ACHN (cell line): ENCODE results near the gene WASF1.
"Not testable (repeated sequence)": the region's sequence is repeated elsewhere in the genome, so short reads cannot be mapped to it uniquely, and the experiment has no call there.

Experiments used
- DNase-seq: peaks from one replicate; pipeline ENCODE4 v3.0.0-alpha.2; 2015
- in situ Hi-C: cut with HindIII; loops from 2 replicates; pipeline ENCODE4 v1.10.0; 2017; ENCODE audit warnings: low sequenced_read_pairs, low pct_ligation_motif_present, low pct_unique_long_range_greater_than_20kb

Gene WASF1

DNA sequence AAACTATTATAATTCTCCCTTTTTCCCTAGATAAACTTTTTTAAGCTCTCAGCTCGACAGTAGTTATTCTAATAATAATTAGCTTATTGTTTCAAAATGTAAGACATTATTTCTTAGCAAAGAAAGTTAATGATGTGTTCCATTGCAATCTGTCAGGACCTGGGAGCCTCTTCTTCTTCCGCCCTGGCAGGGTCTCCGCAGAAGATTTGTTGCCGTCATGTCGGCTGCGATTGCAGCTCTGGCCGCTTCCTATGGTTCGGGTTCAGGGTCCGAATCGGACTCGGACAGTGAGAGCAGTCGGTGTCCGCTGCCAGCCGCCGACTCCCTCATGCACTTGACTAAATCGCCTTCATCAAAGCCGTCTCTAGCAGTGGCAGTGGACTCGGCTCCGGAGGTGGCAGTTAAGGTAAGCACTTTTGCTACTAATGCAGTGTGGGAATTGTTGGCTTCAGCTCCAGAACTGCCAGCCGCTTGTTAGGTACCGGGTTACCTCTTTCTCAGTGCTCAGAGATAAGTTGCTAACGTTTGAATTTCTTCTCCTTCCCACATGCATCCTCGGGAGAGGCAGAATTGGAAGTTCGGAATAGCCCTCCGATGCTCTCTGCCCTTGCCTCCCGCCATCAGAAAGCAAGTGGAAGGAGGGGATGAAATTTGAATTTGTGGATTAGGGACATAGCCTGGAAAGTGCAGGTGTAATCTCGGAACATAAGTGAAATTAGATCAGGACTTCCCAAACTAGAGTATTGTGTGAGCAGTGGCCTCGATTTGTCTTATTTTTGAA is 948 bp upstream of the WASF1 start, which contains the start of gene CDC40:
TSS of gene CDC40 (plus strand) at position 200 of the 781 bp plus-strand sequence. CDS start at position 218, 18 bp downstream.
- in situ Hi-C loops, result no loop called here
- DNase-seq, result no peak

DNA sequence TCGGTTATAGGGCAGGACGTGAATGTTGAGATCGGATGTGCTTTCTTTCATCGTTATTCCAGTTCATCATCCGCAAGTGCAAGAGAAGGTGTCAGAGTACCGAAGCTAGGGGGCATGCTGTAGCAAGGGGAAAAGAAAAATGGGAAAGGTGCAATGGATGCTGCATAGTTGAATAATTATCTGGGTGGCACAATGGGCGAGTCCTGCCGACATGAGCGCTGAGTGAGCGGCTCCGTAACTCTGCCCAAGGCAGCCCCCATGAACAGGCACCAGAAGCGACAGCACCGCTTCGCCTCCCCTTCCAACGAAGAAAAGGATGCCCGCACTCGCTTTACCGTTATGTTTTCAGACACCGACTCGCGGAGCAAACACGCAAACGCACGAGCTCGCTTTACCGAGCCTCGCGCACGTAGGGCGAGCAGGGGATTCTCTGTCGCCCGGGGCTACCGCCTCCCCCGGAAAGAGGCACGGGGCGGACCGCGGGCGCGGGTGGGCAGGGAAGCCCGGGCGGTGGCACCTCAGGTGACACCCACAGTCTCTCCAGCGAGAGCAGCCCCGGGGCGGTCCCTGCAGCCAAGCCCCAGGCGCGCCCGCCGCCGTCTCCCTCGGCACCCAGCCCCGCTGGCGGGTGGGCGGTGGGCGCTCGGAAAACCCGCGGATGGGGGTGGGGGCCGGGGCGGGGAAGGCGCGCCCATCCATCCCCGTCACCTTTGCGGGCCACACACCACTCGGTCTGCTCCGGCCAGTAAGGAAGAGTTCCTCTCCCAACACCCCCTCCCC is 654 bp downstream of the WASF1 start:
- peak; percentile 80 for DNase-seq
- in situ Hi-C loops, result no loop called here

DNA sequence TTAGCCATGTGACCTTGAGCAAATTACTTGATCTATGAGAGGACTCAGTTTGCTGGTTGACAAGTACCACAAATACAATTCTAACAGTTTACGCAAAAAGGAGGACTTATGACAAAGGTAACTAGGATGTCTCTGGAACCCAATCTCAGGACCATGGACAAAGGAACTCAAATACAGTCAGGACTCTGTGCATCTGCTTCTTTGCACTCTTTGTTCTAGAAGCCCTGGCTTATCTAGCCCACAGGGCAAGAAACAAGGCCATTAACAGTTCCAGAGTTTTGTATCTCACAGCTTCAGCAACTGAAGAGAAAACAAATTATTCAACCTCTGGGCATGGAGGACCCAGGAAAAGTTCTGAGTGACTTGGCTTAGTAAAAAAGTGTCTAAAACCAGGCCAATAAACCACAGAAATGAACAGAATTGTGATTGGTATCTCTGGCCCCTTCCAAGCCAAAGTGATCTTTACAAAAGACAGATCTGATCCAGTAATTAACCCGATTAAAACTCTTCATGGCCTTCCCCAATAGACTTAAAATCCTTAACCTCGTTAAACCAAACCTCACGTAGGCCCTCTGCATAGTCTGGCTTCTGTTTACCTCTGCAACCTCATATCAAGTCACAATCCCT is 5.9 kb downstream of the WASF1 start:
- DNase-seq, result no peak
- in situ Hi-C loops, result no loop called here

GRCh38 chr6:110170081-110170480 is 9.4 kb downstream of the WASF1 start:
- in situ Hi-C loops, result no loop called here
- DNase-seq, result no peak

DNA sequence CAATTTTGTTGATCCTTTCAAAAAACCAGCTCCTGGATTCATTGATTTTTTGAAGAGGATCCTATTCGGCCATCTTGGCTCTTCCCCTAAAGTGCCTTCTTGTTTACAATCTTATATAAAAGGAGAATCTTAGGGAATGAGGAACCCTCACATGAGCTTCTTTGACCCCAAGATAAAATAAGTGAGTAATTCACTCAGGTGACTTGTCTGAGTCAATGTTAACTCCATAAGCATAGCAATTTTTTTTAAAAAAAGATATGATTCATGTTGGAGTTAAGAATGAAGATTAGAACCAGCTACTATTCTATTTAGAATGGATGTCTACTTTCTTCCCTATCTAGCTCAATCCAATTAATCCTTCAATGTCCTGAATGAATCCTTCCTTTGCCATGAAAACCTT is 21.0 kb downstream of the WASF1 start:
- in situ Hi-C loops, result no loop called here

DNA sequence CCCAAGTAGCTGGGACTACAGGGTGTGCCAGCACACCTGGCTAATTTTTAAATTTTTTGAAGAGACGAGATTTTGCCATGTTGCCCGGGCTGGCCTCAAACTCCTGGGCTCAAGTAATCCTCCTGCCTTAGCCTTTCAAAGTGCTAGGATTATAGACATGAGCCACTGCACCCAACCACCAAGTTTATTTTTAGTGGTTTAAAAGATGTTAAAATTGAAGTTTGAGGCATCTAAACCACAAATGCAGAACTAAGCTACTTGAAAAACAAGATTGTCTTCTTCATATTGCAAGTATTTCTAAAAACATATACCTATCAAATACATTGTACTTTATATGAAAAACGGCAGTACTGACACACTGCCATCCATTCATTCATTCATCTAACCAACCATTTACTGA is 31.6 kb downstream of the WASF1 start:
- in situ Hi-C loops, result no loop called here
- DNase-seq, result no peak

More for the DNA sequence above, 21.0 kb downstream of the WASF1 start:
- DNase-seq, result no peak

DNA sequence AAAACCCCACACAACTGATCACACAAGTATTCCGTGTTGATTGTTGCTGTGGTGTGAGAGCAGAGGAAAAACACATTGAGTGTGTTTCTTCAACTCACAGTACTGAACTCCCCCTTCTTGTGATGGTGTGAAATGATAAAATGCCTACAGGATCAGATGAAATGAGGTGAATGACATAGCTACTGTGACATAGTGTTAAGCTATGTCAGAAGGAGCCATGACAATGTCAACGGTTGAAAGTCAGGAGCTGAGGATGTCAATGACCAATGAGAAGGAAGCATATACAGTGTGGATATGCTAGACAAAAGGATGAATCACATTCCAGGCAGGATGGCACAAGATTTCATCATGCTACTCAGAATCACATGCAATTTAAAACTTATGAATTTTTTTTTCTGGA is 38.8 kb downstream of the WASF1 start:
- DNase-seq, result peak; percentile 4
- in situ Hi-C loops, result no loop called here

GRCh38 chr6:110139052-110139451 is 40.4 kb downstream of the WASF1 start:
- no peak for DNase-seq
- in situ Hi-C loops, result no loop called here

DNA sequence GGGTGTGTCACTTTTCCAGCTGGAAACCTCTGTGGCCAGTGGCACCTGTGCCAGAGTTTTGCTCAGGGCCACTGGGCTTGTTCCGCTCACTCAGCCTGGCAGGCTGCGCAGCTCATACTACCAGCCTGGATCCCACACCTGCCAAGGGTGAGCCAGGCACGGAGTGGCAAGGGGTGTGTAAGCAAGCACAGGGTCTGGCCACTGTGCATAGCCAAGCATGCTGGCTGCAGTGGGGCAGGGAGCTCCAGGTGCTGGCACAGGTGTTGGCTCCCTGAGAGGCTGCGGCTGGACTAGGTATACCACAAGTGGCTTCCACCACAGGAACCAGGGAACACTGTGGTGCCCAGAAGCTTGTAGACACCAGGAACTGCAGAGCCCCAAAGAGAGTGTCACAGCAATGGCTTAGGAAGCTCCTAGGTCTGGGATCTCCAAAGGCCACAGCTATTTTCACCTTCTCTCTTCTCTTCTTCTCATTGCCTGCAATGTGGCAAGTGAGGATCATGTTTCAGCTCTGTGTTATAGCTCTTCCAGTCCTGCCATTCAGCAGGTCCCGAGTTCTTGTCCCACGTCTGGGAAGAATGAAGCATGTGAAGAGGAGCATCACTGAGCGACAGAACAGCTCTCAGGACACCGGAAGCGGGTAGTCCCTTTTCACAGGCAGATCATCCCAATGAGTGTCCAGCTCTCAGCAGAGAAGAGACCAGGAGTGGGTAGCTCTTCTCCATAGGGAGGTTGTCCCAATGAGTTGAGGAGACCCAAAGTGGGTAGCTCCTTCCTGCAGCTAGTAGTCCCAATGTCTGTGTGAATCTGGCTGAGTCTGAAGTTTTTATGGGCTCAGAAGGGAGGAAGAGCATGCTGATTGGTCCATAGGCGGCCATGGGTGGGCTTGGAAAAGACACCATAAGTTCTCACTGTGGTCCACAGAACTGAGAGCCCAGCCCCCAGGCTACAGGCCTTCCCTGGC is 41.3 kb downstream of the WASF1 start:
- in situ Hi-C loops, result no loop called here
- DNase-seq, result peak; percentile 1

DNA sequence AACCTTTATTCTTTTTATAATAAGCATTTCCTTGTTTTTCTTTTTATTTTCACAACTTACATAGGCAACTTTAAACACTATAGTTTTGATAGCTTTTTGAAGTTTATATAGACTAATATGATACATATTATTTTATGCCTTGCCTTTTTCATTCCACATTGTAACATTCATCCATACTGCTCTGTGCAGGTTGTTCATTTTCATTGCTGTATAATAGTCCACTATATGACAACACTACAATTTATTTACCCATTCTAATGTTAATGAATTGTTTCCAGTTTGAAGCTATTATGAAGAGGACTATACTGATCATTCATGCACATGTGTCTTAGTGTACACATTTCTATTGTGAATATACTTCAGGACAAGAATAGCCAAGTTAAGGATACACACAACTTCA is 49.1 kb downstream of the WASF1 start:
- in situ Hi-C loops, result no loop called here
- no peak for DNase-seq

DNA sequence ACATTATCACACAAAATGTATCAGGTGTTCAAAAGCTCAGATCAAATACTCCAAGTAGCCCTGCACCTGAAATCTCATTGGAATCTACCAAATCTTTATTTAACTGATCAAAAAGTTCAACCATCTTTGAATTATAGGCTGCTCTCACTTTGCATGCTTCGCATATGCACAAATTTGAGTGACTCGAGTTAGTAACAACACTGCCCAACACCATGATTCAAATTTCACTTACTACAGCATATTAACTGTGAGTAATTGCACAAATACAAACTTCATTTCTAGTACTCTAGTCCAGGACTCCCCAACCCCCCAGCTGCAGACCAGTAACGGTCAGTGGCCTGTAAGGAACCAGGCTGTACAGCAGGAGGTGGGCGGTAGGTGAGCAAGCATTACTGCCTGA is 51.1 kb downstream of the WASF1 start:
- no peak for DNase-seq
- in situ Hi-C loops, result no loop called here

DNA sequence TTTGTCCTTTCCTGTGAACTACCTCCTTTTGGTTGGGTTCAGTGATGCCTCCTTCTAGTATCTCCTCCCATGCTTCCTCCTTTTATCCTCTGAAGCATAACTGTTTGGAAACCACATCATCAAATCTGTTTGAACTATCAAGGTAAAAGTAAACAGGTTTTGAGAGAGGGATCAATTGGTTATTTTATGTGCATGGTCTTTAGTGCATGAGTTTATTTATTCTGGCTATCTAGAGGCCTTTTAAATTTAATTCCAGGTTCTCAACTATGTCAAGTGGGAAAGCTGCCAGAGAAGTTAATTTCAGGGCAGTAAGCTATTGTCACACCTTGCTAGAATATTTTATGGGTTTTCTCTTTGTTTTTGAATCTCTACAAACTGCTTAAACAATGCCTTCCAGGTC is 54.1 kb downstream of the WASF1 start:
- in situ Hi-C loops, result no loop called here
- no peak for DNase-seq

GRCh38 chr6:110121655-110122054 is 57.8 kb downstream of the WASF1 start:
- DNase-seq, in situ Hi-C loops: not testable (repeated sequence)

DNA sequence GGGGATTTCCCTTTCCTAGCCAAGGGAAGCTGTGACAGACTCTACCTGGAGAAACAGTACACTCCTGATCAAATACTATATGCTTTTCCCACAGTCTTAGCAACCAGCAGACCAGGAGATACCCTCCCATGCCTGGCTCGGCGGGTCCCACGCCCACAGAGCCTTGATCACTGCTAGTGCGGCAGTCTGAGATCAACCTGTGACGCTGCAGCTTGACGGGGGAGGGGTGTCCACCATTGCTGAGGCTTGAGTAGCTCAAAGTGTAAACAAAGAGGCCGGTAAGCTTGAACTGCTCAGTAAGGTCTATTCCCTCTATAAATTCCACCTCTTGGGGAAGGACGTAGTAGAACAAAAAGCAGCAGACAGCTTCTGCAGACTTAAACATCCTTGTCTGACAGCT is 63.2 kb downstream of the WASF1 start:
- in situ Hi-C loops, result no loop called here
- no peak for DNase-seq

DNA sequence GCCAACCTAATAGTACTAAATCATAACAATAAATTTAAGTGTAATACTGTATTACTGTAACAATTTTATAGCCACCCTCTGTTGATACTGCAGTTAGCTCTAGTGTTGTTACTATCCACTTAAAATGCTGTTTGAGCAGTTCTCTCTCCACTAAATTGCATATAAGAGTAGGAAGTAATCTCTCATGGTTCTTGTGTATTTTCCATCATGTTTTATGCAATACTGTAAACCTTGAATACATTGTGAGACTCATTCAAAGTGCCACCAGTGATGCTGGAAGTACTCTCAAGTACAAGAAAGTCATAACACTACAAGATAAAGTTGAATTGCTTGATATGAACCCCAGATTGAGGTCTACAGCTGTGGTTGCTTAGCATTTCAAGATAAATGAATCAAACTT is 65.5 kb downstream of the WASF1 start:
- DNase-seq, result no peak
- in situ Hi-C loops, result no loop called here

GRCh38 chr6:110105296-110105695 is 74.2 kb downstream of the WASF1 start:
- DNase-seq, result no peak
- in situ Hi-C loops, result no loop called here

DNA sequence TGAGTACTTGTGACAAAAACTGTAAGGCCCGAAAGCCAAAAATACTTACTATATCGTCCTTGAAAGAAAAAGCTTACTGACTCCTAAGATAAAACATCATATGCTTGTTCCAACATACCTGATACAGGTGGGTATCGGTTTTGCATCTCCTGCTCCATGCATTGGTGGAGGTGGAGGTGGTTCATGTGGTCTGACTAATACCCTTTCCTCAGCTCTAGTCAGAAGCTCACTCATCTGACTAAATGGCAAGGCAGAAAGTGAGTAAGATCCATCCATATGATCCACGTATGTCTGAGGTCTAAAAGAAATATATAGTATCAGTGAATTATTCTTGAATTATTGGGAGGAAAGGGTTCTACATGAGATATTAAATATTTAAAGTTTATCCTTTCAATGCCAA is 76.2 kb downstream of the WASF1 start:
- no peak for DNase-seq
- in situ Hi-C loops, result no loop called here

DNA sequence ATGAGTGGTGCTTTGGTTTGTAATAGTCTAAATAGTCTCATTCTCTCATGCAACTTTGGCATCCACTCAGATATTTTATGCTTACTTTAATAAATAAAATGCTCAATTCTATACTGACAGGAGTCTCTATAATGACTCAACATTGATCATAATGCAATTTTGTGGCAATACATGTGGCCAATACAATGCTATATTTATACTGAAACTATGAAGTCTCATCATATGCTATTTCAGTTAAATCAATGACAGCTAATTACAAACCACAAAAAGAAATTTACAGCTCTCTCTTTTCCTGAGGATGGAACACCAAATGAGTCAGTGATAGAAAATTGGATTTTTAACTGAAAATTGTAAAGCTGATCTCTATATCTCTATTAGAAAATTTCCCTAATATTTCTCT is 77.1 kb downstream of the WASF1 start:
- in situ Hi-C loops, result no loop called here
- no peak for DNase-seq
